SK-N-SH (cell line): ENCODE measurements around the gene ANK3. TPM values are rescaled to one million over a fixed set of nuclear protein-coding genes. Genes with fewer than 3 reads are reported as not detected.

Experiments
- CTCF ChIA-PET: fragments of 300-600, 350-600 bp; formaldehyde crosslinking; extraction: SDS; loops from one replicate; lab custom pipeline; 2021; lab: Yijun Ruan, JAX
- POLR2A ChIA-PET: fragments of 350-600 bp; sonication (Branson Sonifier 250); formaldehyde crosslinking; extraction: SDS; loops from one replicate; lab custom pipeline; 2020; ENCODE audit warnings: antibody characterized with exemption, inconsistent platforms; lab: Yijun Ruan, JAX
- DNase-seq: peaks from one replicate; pipeline ENCODE4 v3.0.0; 2012
- H2AFZ ChIP-seq: fragments of 200-600 bp; sonication (generic); 2 replicates; pipeline ENCODE4 v1.8.1; 2016; ENCODE audit warnings: antibody characterized with exemption, mild to moderate bottlenecking, low read depth
- H3F3A ChIP-seq: fragments of 200-600 bp; sonication (generic); replicated peaks from 2 replicates; pipeline ENCODE3; 2016; ENCODE audit warnings: antibody characterized with exemption, mild to moderate bottlenecking; ENCODE audit not compliant: insufficient read depth
- H3K27ac ChIP-seq, 2 experiments: fragments of 200-500 bp in 1 of 2; fragments of 200-600 bp in 1 of 2; sonication (Bioruptor generic) in 1 of 2; sonication (generic), shearing (Covaris generic) in 1 of 2; 2 replicates each; pipeline versions ENCODE4 v1.5.1 to v1.6.1; 2014 to 2016; ENCODE audit warnings: low read depth in 2 of 2, inconsistent platforms in 1 of 2, low read length in 1 of 2, mild to moderate bottlenecking in 1 of 2, mixed read lengths in 1 of 2
- H3K27me3 ChIP-seq: fragments of 200-600 bp; sonication (generic), shearing (Covaris generic); 2 replicates; pipeline ENCODE4 v1.6.1; 2016; ENCODE audit warnings: mixed run types; ENCODE audit not compliant: insufficient read depth
- H3K36me3 ChIP-seq, 2 experiments: fragments of 200-500 bp in 1 of 2; fragments of 200-600 bp in 1 of 2; sonication (Bioruptor generic) in 1 of 2; sonication (generic) in 1 of 2; replicated peaks in 1 of 2; 2 replicates each; pipeline versions ENCODE3 to v1.5.1; 2014 to 2016; ENCODE audit warnings: low read length in 1 of 2, mild to moderate bottlenecking in 1 of 2; ENCODE audit not compliant: insufficient read depth in 2 of 2, control insufficient read depth in 1 of 2
- H3K4me1 ChIP-seq, 2 experiments: fragments of 200-500 bp in 1 of 2; fragments of 200-600 bp in 1 of 2; sonication (Bioruptor generic) in 1 of 2; sonication (generic), shearing (Covaris generic) in 1 of 2; 2 replicates each; pipeline versions ENCODE4 v1.5.1 to v1.6.1; 2014 to 2016; ENCODE audit warnings: low read depth in 1 of 2, low read length in 1 of 2, mixed run types in 1 of 2; ENCODE audit not compliant: insufficient read depth in 2 of 2, control insufficient read depth in 1 of 2
- H3K4me2 ChIP-seq: fragments of 200-600 bp; sonication (generic), shearing (Covaris generic); 2 replicates; pipeline ENCODE4 v1.6.1; 2017; ENCODE audit warnings: mixed run types
- H3K4me3 ChIP-seq, 2 experiments: fragments of 200-500 bp in 1 of 2; fragments of 200-600 bp in 1 of 2; sonication (Bioruptor generic) in 1 of 2; sonication (generic), shearing (Covaris generic) in 1 of 2; 2 replicates each; pipeline versions ENCODE4 v1.5.1 to v1.8.1; 2014 to 2016; ENCODE audit warnings: low read depth in 2 of 2, inconsistent platforms in 1 of 2, low read length in 1 of 2, mild to moderate bottlenecking in 1 of 2, mixed read lengths in 1 of 2, moderate library complexity in 1 of 2
- H3K79me2 ChIP-seq: fragments of 200-600 bp; sonication (generic); 2 replicates; pipeline ENCODE4 v1.8.1; 2017; ENCODE audit warnings: mild to moderate bottlenecking; ENCODE audit not compliant: insufficient read depth
- H3K9ac ChIP-seq: fragments of 200-600 bp; sonication (generic); 2 replicates; pipeline ENCODE4 v1.6.1; 2017; ENCODE audit warnings: mixed run types
- H3K9me2 ChIP-seq: fragments of 200-600 bp; sonication (generic); 2 replicates; pipeline ENCODE4 v1.6.1; 2017; ENCODE audit warnings: mixed run types
- H3K9me3 ChIP-seq: fragments of 200-600 bp; sonication (generic); 2 replicates; pipeline ENCODE4 v1.6.1; 2017; ENCODE audit warnings: mixed run types, mild to moderate bottlenecking, moderate library complexity
- H4K20me1 ChIP-seq: fragments of 200-600 bp; sonication (generic); 2 replicates; pipeline ENCODE4 v1.6.1; 2017; ENCODE audit warnings: mild to moderate bottlenecking, mixed run types; ENCODE audit not compliant: insufficient read depth
- CHD2 ChIP-seq: fragments of 150-350 bp; IDR thresholded peaks from 2 replicates; pipeline ENCODE4 v1.6.1; 2018; ENCODE audit warnings: low read length; ENCODE audit not compliant: partially characterized antibody
- ELF1 ChIP-seq: IDR thresholded peaks from 2 replicates; pipeline ENCODE4 v1.4.0; 2012
- FOXJ3 ChIP-seq: sonication (generic); formaldehyde crosslinking; IDR thresholded peaks from 2 replicates; pipeline ENCODE4 v1.5.1; 2020; ENCODE audit warnings: mild to moderate bottlenecking, missing genetic modification reagents
- GABPA ChIP-seq: IDR thresholded peaks from 2 replicates; pipeline ENCODE4 v1.4.0; 2012; ENCODE audit warnings: low read depth, mild to moderate bottlenecking
- MEF2A ChIP-seq: IDR thresholded peaks from 2 replicates; pipeline ENCODE4 v1.4.0; 2012; ENCODE audit warnings: low read depth, borderline replicate concordance
- RFX5 ChIP-seq: IDR thresholded peaks from 2 replicates; pipeline ENCODE4 v1.6.1; 2012; ENCODE audit warnings: mild to moderate bottlenecking, improper control_type of control experiment, low read length
- RXRA ChIP-seq: IDR thresholded peaks from 2 replicates; pipeline ENCODE4 v1.4.0; 2012; ENCODE audit warnings: low read depth, mild to moderate bottlenecking, borderline replicate concordance
- SIN3A ChIP-seq: IDR thresholded peaks from 2 replicates; pipeline ENCODE4 v1.6.1; 2012; ENCODE audit warnings: low read depth, mild to moderate bottlenecking, low read length, moderate library complexity, borderline replicate concordance
- SMC3 ChIP-seq: IDR thresholded peaks from 2 replicates; pipeline ENCODE4 v1.6.1; 2012; ENCODE audit warnings: low read depth, low read length, improper control_type of control experiment
- TCF12 ChIP-seq: IDR thresholded peaks from 2 replicates; pipeline ENCODE4 v1.4.0; 2012
- WGBS: methylation state at CpG from one replicate; pipeline ENCODE4 v1.1.6; 2017; ENCODE audit warnings: low lambda C conversion rate; 5-methylcytosine and 5-hydroxymethylcytosine counted together
- polyA plus RNA-seq, 3 experiments: library from polyadenylated mRNA; depleted of rRNA; stranded (reverse); fragments of >200 nt; gene quantifications; 2 replicates each; pipeline ENCODE4 v1.2.3, GENCODE V29; 2012
- TF ChIP-seq, protein P1 (sequence below): IDR thresholded peaks from 2 replicates; pipeline ENCODE4 v1.4.0; 2012; ENCODE audit warnings: low read depth, borderline replicate concordance
- TF ChIP-seq, protein P2 (sequence below): IDR thresholded peaks from 2 replicates; pipeline ENCODE4 v1.6.1; 2012; ENCODE audit warnings: mild to moderate bottlenecking, low read depth, low read length, moderate library complexity
- TF ChIP-seq, protein P3 (sequence below): IDR thresholded peaks from 2 replicates; pipeline ENCODE4 v1.4.0; 2012; ENCODE audit warnings: low read depth
- TF ChIP-seq, protein P4 (sequence below): fragments of 150-350 bp; IDR thresholded peaks from 2 replicates; pipeline ENCODE4 v1.6.1; 2017; ENCODE audit warnings: antibody characterized with exemption, low read length, low read depth, borderline replicate concordance

Gene ANK3
- polyA plus RNA-seq, 1 of the 3 experiments (the other 2 are of a cell fraction) = 10.0 TPM

DNA sequence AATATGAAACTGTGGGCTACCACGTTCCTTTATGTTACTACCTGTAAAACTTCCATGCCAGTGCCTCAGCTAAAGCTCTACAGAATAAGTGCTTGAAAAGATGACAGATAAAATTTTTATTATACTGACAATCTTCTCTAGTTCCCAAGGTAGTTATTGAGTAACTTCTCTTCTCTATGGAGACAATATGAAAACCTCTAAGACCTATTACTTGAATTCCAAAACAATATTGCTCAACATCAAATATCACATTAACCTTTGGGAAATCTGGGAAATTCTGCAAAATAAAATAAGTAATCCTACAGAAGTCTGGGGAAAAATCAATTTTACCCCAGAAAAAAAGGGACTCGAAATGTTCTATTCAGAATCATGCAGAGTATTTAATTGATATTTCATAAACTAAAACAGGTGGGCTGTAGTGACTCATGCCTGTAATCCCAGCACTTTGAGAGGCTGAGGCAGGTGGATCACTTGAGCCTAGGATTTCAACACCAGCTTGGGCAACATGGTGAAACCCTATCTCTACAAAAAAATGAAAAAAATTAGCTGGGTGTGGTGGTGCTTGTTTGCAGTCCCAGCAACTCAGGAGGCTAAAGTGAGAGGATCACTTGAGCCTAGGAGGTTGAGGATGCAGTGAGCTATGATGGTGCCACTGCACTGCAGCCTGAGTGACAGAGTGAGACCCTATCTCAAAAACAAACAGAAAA, 23.8 kb upstream of the ANK3 start:
- Histone ChIP-seq H3K27me3 (no peaks in the 10 kb centered on the region), H3K79me2 (no peaks in the 10 kb centered on the region), H3K9me2 (no peaks in the 10 kb centered on the region), H2AFZ (no peak overlapping the region), H3K4me1 (peaks cover 24 to 35% of the 10 kb centered on the region in 2 experiments), H3K9ac (no peak overlapping the region), H4K20me1 (no peaks in the 10 kb centered on the region), H3F3A (peaks cover 34% of the 10 kb centered on the region), H3K4me3 (no peak overlapping the region), H3K36me3 (no peaks in the 10 kb centered on the region), H3K4me2 (no peak overlapping the region), H3K27ac (peak overlapping the region in 1 of 2 experiments; percentile 97; a peak in 2 of 4 replicates), H3K9me3 (no peaks in the 10 kb centered on the region)
- ChIA-PET POLR2A (no interaction called here), CTCF (no interaction called here)
- TF ChIP-seq, protein P1, sequence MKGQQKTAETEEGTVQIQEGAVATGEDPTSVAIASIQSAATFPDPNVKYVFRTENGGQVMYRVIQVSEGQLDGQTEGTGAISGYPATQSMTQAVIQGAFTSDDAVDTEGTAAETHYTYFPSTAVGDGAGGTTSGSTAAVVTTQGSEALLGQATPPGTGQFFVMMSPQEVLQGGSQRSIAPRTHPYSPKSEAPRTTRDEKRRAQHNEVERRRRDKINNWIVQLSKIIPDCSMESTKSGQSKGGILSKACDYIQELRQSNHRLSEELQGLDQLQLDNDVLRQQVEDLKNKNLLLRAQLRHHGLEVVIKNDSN = no peak
- TF ChIP-seq, protein P2, sequence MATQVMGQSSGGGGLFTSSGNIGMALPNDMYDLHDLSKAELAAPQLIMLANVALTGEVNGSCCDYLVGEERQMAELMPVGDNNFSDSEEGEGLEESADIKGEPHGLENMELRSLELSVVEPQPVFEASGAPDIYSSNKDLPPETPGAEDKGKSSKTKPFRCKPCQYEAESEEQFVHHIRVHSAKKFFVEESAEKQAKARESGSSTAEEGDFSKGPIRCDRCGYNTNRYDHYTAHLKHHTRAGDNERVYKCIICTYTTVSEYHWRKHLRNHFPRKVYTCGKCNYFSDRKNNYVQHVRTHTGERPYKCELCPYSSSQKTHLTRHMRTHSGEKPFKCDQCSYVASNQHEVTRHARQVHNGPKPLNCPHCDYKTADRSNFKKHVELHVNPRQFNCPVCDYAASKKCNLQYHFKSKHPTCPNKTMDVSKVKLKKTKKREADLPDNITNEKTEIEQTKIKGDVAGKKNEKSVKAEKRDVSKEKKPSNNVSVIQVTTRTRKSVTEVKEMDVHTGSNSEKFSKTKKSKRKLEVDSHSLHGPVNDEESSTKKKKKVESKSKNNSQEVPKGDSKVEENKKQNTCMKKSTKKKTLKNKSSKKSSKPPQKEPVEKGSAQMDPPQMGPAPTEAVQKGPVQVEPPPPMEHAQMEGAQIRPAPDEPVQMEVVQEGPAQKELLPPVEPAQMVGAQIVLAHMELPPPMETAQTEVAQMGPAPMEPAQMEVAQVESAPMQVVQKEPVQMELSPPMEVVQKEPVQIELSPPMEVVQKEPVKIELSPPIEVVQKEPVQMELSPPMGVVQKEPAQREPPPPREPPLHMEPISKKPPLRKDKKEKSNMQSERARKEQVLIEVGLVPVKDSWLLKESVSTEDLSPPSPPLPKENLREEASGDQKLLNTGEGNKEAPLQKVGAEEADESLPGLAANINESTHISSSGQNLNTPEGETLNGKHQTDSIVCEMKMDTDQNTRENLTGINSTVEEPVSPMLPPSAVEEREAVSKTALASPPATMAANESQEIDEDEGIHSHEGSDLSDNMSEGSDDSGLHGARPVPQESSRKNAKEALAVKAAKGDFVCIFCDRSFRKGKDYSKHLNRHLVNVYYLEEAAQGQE = no peak
- TF ChIP-seq GABPA = no peak
- TF ChIP-seq RXRA = no peak
- TF ChIP-seq FOXJ3 (CRISPR knock-in tag) = no peak
- TF ChIP-seq, protein P3, sequence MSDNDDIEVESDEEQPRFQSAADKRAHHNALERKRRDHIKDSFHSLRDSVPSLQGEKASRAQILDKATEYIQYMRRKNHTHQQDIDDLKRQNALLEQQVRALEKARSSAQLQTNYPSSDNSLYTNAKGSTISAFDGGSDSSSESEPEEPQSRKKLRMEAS = no peak
- TF ChIP-seq SIN3A = no peak
- TF ChIP-seq SMC3 = no peak
- no peak for TF ChIP-seq TCF12
- no peak for TF ChIP-seq ELF1
- TF ChIP-seq, protein P4, sequence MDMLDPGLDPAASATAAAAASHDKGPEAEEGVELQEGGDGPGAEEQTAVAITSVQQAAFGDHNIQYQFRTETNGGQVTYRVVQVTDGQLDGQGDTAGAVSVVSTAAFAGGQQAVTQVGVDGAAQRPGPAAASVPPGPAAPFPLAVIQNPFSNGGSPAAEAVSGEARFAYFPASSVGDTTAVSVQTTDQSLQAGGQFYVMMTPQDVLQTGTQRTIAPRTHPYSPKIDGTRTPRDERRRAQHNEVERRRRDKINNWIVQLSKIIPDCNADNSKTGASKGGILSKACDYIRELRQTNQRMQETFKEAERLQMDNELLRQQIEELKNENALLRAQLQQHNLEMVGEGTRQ = no peak
- TF ChIP-seq MEF2A = no peak
- no peak for TF ChIP-seq CHD2
- TF ChIP-seq RFX5 = no peak
- DNase-seq = no peak
- WGBS = 82% methylated on average over 2 of the region's 2 CpGs
